SK-N-SH (cell line): Measurements from ENCODE around the gene SCNN1A. TPM values are rescaled to one million over a fixed set of nuclear protein-coding genes. Genes with fewer than 3 reads are reported as not detected.
A peak's percentile ranks its signal among the peaks of the same experiment; 100 is the strongest.

ENCODE experiments used
- CTCF ChIA-PET: fragments of 300-600, 350-600 bp; formaldehyde crosslinking; extraction: SDS; loops from one replicate; lab custom pipeline; 2021; lab: Yijun Ruan, JAX
- POLR2A ChIA-PET: fragments of 350-600 bp; sonication (Branson Sonifier 250); formaldehyde crosslinking; extraction: SDS; loops from one replicate; lab custom pipeline; 2020; ENCODE audit warnings: antibody characterized with exemption, inconsistent platforms; lab: Yijun Ruan, JAX
- DNase-seq: peaks from one replicate; pipeline ENCODE4 v3.0.0; 2012
- H2AFZ ChIP-seq: fragments of 200-600 bp; sonication (generic); 2 replicates; pipeline ENCODE4 v1.8.1; 2016; ENCODE audit warnings: antibody characterized with exemption, mild to moderate bottlenecking, low read depth
- H3F3A ChIP-seq: fragments of 200-600 bp; sonication (generic); replicated peaks from 2 replicates; pipeline ENCODE3; 2016; ENCODE audit warnings: antibody characterized with exemption, mild to moderate bottlenecking; ENCODE audit not compliant: insufficient read depth
- H3K27ac ChIP-seq, 2 experiments: fragments of 200-500 bp in 1 of 2; fragments of 200-600 bp in 1 of 2; sonication (Bioruptor generic) in 1 of 2; sonication (generic), shearing (Covaris generic) in 1 of 2; 2 replicates each; pipeline versions ENCODE4 v1.5.1 to v1.6.1; 2014 to 2016; ENCODE audit warnings: low read depth in 2 of 2, inconsistent platforms in 1 of 2, low read length in 1 of 2, mild to moderate bottlenecking in 1 of 2, mixed read lengths in 1 of 2
- H3K27me3 ChIP-seq: fragments of 200-600 bp; sonication (generic), shearing (Covaris generic); 2 replicates; pipeline ENCODE4 v1.6.1; 2016; ENCODE audit warnings: mixed run types; ENCODE audit not compliant: insufficient read depth
- H3K36me3 ChIP-seq, 2 experiments: fragments of 200-500 bp in 1 of 2; fragments of 200-600 bp in 1 of 2; sonication (Bioruptor generic) in 1 of 2; sonication (generic) in 1 of 2; replicated peaks in 1 of 2; 2 replicates each; pipeline versions ENCODE3 to v1.5.1; 2014 to 2016; ENCODE audit warnings: low read length in 1 of 2, mild to moderate bottlenecking in 1 of 2; ENCODE audit not compliant: insufficient read depth in 2 of 2, control insufficient read depth in 1 of 2
- H3K4me1 ChIP-seq, 2 experiments: fragments of 200-500 bp in 1 of 2; fragments of 200-600 bp in 1 of 2; sonication (Bioruptor generic) in 1 of 2; sonication (generic), shearing (Covaris generic) in 1 of 2; 2 replicates each; pipeline versions ENCODE4 v1.5.1 to v1.6.1; 2014 to 2016; ENCODE audit warnings: low read depth in 1 of 2, low read length in 1 of 2, mixed run types in 1 of 2; ENCODE audit not compliant: insufficient read depth in 2 of 2, control insufficient read depth in 1 of 2
- H3K4me2 ChIP-seq: fragments of 200-600 bp; sonication (generic), shearing (Covaris generic); 2 replicates; pipeline ENCODE4 v1.6.1; 2017; ENCODE audit warnings: mixed run types
- H3K4me3 ChIP-seq, 2 experiments: fragments of 200-500 bp in 1 of 2; fragments of 200-600 bp in 1 of 2; sonication (Bioruptor generic) in 1 of 2; sonication (generic), shearing (Covaris generic) in 1 of 2; 2 replicates each; pipeline versions ENCODE4 v1.5.1 to v1.8.1; 2014 to 2016; ENCODE audit warnings: low read depth in 2 of 2, inconsistent platforms in 1 of 2, low read length in 1 of 2, mild to moderate bottlenecking in 1 of 2, mixed read lengths in 1 of 2, moderate library complexity in 1 of 2
- H3K79me2 ChIP-seq: fragments of 200-600 bp; sonication (generic); 2 replicates; pipeline ENCODE4 v1.8.1; 2017; ENCODE audit warnings: mild to moderate bottlenecking; ENCODE audit not compliant: insufficient read depth
- H3K9ac ChIP-seq: fragments of 200-600 bp; sonication (generic); 2 replicates; pipeline ENCODE4 v1.6.1; 2017; ENCODE audit warnings: mixed run types
- H3K9me2 ChIP-seq: fragments of 200-600 bp; sonication (generic); 2 replicates; pipeline ENCODE4 v1.6.1; 2017; ENCODE audit warnings: mixed run types
- H3K9me3 ChIP-seq: fragments of 200-600 bp; sonication (generic); 2 replicates; pipeline ENCODE4 v1.6.1; 2017; ENCODE audit warnings: mixed run types, mild to moderate bottlenecking, moderate library complexity
- H4K20me1 ChIP-seq: fragments of 200-600 bp; sonication (generic); 2 replicates; pipeline ENCODE4 v1.6.1; 2017; ENCODE audit warnings: mild to moderate bottlenecking, mixed run types; ENCODE audit not compliant: insufficient read depth
- CHD2 ChIP-seq: fragments of 150-350 bp; IDR thresholded peaks from 2 replicates; pipeline ENCODE4 v1.6.1; 2018; ENCODE audit warnings: low read length; ENCODE audit not compliant: partially characterized antibody
- CTCF ChIP-seq: fragments of 200-600 bp; sonication (generic); IDR thresholded peaks from 2 replicates; pipeline ENCODE4 v1.6.1; 2017; ENCODE audit warnings: antibody characterized with exemption, mild to moderate bottlenecking, moderate library complexity
- ELF1 ChIP-seq: IDR thresholded peaks from 2 replicates; pipeline ENCODE4 v1.4.0; 2012
- EP300 ChIP-seq, 2 experiments: IDR thresholded peaks; 2 replicates each; pipeline versions ENCODE4 v1.4.0 to v1.6.1; 2012; ENCODE audit warnings: borderline replicate concordance in 1 of 2, low read depth in 1 of 2, low read length in 1 of 2
- EZH2phosphoT487 ChIP-seq: fragments of 200-600 bp; sonication (generic); IDR thresholded peaks from 2 replicates; pipeline ENCODE4 v1.6.1; 2017; ENCODE audit warnings: low read depth, mixed run types, mild to moderate bottlenecking, antibody characterized with exemption, moderate library complexity, borderline replicate concordance
- FOSL2 ChIP-seq: IDR thresholded peaks from 2 replicates; pipeline ENCODE4 v1.4.0; 2012; ENCODE audit warnings: low read depth, mild to moderate bottlenecking, moderate library complexity, borderline replicate concordance
- FOXJ3 ChIP-seq: sonication (generic); formaldehyde crosslinking; IDR thresholded peaks from 2 replicates; pipeline ENCODE4 v1.5.1; 2020; ENCODE audit warnings: mild to moderate bottlenecking, missing genetic modification reagents
- FOXM1 ChIP-seq: IDR thresholded peaks from 2 replicates; pipeline ENCODE4 v1.4.0; 2012; ENCODE audit warnings: low read depth, mild to moderate bottlenecking
- GATA2 ChIP-seq: sonication (generic); formaldehyde crosslinking; IDR thresholded peaks from 2 replicates; pipeline ENCODE4 v1.5.0; 2020; ENCODE audit warnings: mild to moderate bottlenecking, missing genetic modification reagents
- IRF3 ChIP-seq: fragments of 150-350 bp; IDR thresholded peaks from 2 replicates; pipeline ENCODE4 v1.6.1; 2016; ENCODE audit warnings: mild to moderate bottlenecking, low read depth, low read length
- JUND ChIP-seq: IDR thresholded peaks from 2 replicates; pipeline ENCODE4 v1.4.0; 2012
- POLR2AphosphoS5 ChIP-seq: IDR thresholded peaks from 2 replicates; pipeline ENCODE4 v1.6.1; 2012; ENCODE audit warnings: low read depth, low read length
- RAD21 ChIP-seq: IDR thresholded peaks from 2 replicates; pipeline ENCODE4 v1.6.1; 2012; ENCODE audit warnings: mild to moderate bottlenecking, low read length
- SMC3 ChIP-seq: IDR thresholded peaks from 2 replicates; pipeline ENCODE4 v1.6.1; 2012; ENCODE audit warnings: low read depth, low read length, improper control_type of control experiment
- TAF1 ChIP-seq: IDR thresholded peaks from 2 replicates; pipeline ENCODE4 v1.6.1; 2012; ENCODE audit warnings: low read depth, mild to moderate bottlenecking, low read length, moderate library complexity, borderline replicate concordance
- TCF12 ChIP-seq: IDR thresholded peaks from 2 replicates; pipeline ENCODE4 v1.4.0; 2012
- USF1 ChIP-seq: IDR thresholded peaks from 2 replicates; pipeline ENCODE4 v1.4.0; 2012; ENCODE audit warnings: low read depth, borderline replicate concordance
- YY1 ChIP-seq: IDR thresholded peaks from 2 replicates; pipeline ENCODE4 v1.4.0; 2012; ENCODE audit warnings: low read depth, mild to moderate bottlenecking
- ZBTB33 ChIP-seq: IDR thresholded peaks from 2 replicates; pipeline ENCODE4 v1.4.0; 2012; ENCODE audit warnings: low read depth, borderline replicate concordance
- WGBS: methylation state at CpG from one replicate; pipeline ENCODE4 v1.1.6; 2017; ENCODE audit warnings: low lambda C conversion rate; 5-methylcytosine and 5-hydroxymethylcytosine counted together
- polyA plus RNA-seq, 3 experiments: library from polyadenylated mRNA; depleted of rRNA; stranded (reverse); fragments of >200 nt; gene quantifications; 2 replicates each; pipeline ENCODE4 v1.2.3, GENCODE V29; 2012
- TF ChIP-seq, protein P1 (sequence below): IDR thresholded peaks from 2 replicates; pipeline ENCODE4 v1.6.1; 2012; ENCODE audit warnings: mild to moderate bottlenecking, low read depth, low read length, moderate library complexity

The SCNN1A gene
- polyA plus RNA-seq, 1 of the 3 experiments (the other 2 are of a cell fraction) = 1.6 TPM

- TF ChIP-seq ELF1 = no peak
- no peak for TF ChIP-seq EP300 (IDR thresholded peaks at IDR 0.05; ENCODE audit: borderline replicate concordance in 1 of 2, low read depth in 1 of 2, low read length in 1 of 2)
- no peak for TF ChIP-seq CTCF
- no peak for TF ChIP-seq FOSL2
- no peak for TF ChIP-seq FOXM1
- no peak for TF ChIP-seq TCF12
- no peak for TF ChIP-seq POLR2AphosphoS5
- TF ChIP-seq RAD21 = no peak
Measured at GRCh38 chr12:6334940-6335450, 40.4 kb downstream of the SCNN1A start (continued).

- no peaks in the 10 kb centered on the region for H3K27me3 ChIP-seq
- TF ChIP-seq SMC3 = no peak
- no peak for TF ChIP-seq TAF1
- TF ChIP-seq IRF3 = no peak
- TF ChIP-seq GATA2 (CRISPR knock-in tag) = no peak
- TF ChIP-seq YY1 = no peak
- TF ChIP-seq JUND = no peak
- TF ChIP-seq USF1 = no peak
- TF ChIP-seq CTCF = no peak
- TF ChIP-seq CHD2 = no peak
- TF ChIP-seq EP300 (IDR thresholded peaks at IDR 0.05; ENCODE audit: borderline replicate concordance in 1 of 2, low read depth in 1 of 2, low read length in 1 of 2) = no peak
- TF ChIP-seq ZBTB33 = no peak
- TF ChIP-seq, protein P1, sequence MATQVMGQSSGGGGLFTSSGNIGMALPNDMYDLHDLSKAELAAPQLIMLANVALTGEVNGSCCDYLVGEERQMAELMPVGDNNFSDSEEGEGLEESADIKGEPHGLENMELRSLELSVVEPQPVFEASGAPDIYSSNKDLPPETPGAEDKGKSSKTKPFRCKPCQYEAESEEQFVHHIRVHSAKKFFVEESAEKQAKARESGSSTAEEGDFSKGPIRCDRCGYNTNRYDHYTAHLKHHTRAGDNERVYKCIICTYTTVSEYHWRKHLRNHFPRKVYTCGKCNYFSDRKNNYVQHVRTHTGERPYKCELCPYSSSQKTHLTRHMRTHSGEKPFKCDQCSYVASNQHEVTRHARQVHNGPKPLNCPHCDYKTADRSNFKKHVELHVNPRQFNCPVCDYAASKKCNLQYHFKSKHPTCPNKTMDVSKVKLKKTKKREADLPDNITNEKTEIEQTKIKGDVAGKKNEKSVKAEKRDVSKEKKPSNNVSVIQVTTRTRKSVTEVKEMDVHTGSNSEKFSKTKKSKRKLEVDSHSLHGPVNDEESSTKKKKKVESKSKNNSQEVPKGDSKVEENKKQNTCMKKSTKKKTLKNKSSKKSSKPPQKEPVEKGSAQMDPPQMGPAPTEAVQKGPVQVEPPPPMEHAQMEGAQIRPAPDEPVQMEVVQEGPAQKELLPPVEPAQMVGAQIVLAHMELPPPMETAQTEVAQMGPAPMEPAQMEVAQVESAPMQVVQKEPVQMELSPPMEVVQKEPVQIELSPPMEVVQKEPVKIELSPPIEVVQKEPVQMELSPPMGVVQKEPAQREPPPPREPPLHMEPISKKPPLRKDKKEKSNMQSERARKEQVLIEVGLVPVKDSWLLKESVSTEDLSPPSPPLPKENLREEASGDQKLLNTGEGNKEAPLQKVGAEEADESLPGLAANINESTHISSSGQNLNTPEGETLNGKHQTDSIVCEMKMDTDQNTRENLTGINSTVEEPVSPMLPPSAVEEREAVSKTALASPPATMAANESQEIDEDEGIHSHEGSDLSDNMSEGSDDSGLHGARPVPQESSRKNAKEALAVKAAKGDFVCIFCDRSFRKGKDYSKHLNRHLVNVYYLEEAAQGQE = no peak
- TF ChIP-seq FOXJ3 (CRISPR knock-in tag) = no peak
- no peak for TF ChIP-seq EZH2phosphoT487
- H3K9ac ChIP-seq = peak overlapping the region; percentile 83; the same call in 1 of the 2 replicates
- peaks cover 65% of the 10 kb centered on the region for H3F3A ChIP-seq
- peaks cover 75% of the 10 kb centered on the region for H3K79me2 ChIP-seq
- peak overlapping the region; percentile 88 for H3K4me2 ChIP-seq
- ChIA-PET POLR2A (interaction anchor here (0.6 kb wide), 1 partner anchor 136 kb away, joined by 3 read pairs; the partner anchor contains the start of gene VAMP1), CTCF (interaction anchor here (2.5 kb wide), 1 partner anchor 131 kb away, joined by 10 read pairs; no protein-coding TSS in a partner anchor)
- no peak overlapping the region for H3K4me3 ChIP-seq
- DNase-seq = no peak
- no peak overlapping the region for H2AFZ ChIP-seq
- 80% methylated on average over 5 of the region's 5 CpGs for WGBS
- peak overlapping the region; percentile 96 to 100 for H3K27ac ChIP-seq
- H3K9me3 ChIP-seq = no peaks in the 10 kb centered on the region
- peaks cover 39 to 40% of the 10 kb centered on the region in 2 experiments for H3K36me3 ChIP-seq
- peaks cover 36 to 66% of the 10 kb centered on the region in 2 experiments for H3K4me1 ChIP-seq
- H4K20me1 ChIP-seq = peaks cover 8% of the 10 kb centered on the region; the same call in 1 of the 2 replicates
- H3K9me2 ChIP-seq = no peaks in the 10 kb centered on the region
Measured at GRCh38 chr12:6334359-6334758, 41.0 kb downstream of the SCNN1A start.
